Spleen (tissue), 11 donors: ENCODE results near the gene CACNA1C. TPM values are rescaled to one million over a fixed set of nuclear protein-coding genes. Genes with fewer than 3 reads are reported as not detected.
A peak's percentile ranks its signal among the peaks of the same experiment; 100 is the strongest.
"Not testable (repeated sequence)": the region's sequence is repeated elsewhere in the genome, so short reads cannot be mapped to it uniquely, and the experiment has no call there.

Source experiments
- DNase-seq: peaks from one replicate; pipeline ENCODE4 v3.0.0-alpha.2; 2020
- H3K27ac ChIP-seq, 8 donors: fragments of 200-600 bp; sonication (generic) in 7 of 8; 1 replicate in 4 of 8; 2 replicates in 4 of 8; pipeline versions ENCODE4 v1.5.0 to v1.8.0; 2016 to 2021; ENCODE audit warnings: inconsistent platforms in 4 of 8, mild to moderate bottlenecking in 4 of 8, moderate library complexity in 1 of 8
- H3K27me3 ChIP-seq, 7 donors: fragments of 200-600 bp; sonication (generic) in 6 of 7; replicated peaks in 1 of 7; 1 replicate in 4 of 7; 2 replicates in 3 of 7; pipeline versions ENCODE4 v1.5.0 to v1.8.0; 2016 to 2021; ENCODE audit warnings: inconsistent platforms in 3 of 7, mild to moderate bottlenecking in 1 of 7
- H3K36me3 ChIP-seq, 6 donors: fragments of 200-600 bp; sonication (generic) in 5 of 6; 1 replicate in 4 of 6; 2 replicates in 2 of 6; pipeline versions ENCODE4 v1.5.0 to v1.8.0; 2016 to 2021; ENCODE audit warnings: inconsistent platforms in 2 of 6
- H3K4me1 ChIP-seq, 6 donors: fragments of 200-600 bp; sonication (generic) in 5 of 6; 1 replicate in 3 of 6; 2 replicates in 3 of 6; pipeline versions ENCODE4 v1.5.0 to v1.8.0; 2016 to 2021; ENCODE audit warnings: inconsistent platforms in 3 of 6
- H3K4me3 ChIP-seq, 8 donors: fragments of 200-600 bp; sonication (generic) in 7 of 8; 1 replicate in 4 of 8; 2 replicates in 4 of 8; pipeline versions ENCODE4 v1.5.0 to v1.8.0; 2016 to 2021; ENCODE audit warnings: inconsistent platforms in 4 of 8, mild to moderate bottlenecking in 4 of 8, moderate library complexity in 2 of 8
- H3K9me3 ChIP-seq, 8 donors: fragments of 200-600 bp; sonication (generic) in 7 of 8; 1 replicate in 4 of 8; 2 replicates in 4 of 8; pipeline versions ENCODE4 v1.5.0 to v1.8.0; 2016 to 2021; ENCODE audit warnings: inconsistent platforms in 4 of 8
- POLR2A ChIP-seq, 3 donors: fragments of 450-650 bp; IDR thresholded peaks; one replicate each; pipeline ENCODE4 v1.5.1; 2017; ENCODE audit warnings: antibody characterized with exemption in 3 of 3, mild to moderate bottlenecking in 1 of 3
- POLR2AphosphoS5 ChIP-seq, 3 donors: sonication (generic); formaldehyde crosslinking; IDR thresholded peaks; one replicate each; pipeline ENCODE4 v1.5.1; 2017; ENCODE audit warnings: antibody characterized with exemption in 3 of 3
- WGBS, 5 donors: extraction: QIAGEN DNeasy Blood & Tissue Kit in 3 of 5; methylation state at CpG; one replicate each; pipeline versions ENCODE4 v1.1.5 to v1.1.7; 2013 to 2018; 5-methylcytosine and 5-hydroxymethylcytosine counted together
- intact Hi-C: fragments of 100-400 bp; cut with DNase I; formaldehyde crosslinking; loops from one replicate; pipeline ENCODE4 v1.15.0; 2023; ENCODE audit warnings: low total_unique reads
- polyA plus RNA-seq, 3 donors: library from polyadenylated mRNA; stranded (reverse); fragments of 200-250 nt; gene quantifications; one replicate each; pipeline ENCODE4 v1.2.1, GENCODE V29; 2013
- total RNA-seq, 7 donors: library from RNA; depleted of rRNA in 3 of 7; stranded (reverse); fragments of >200 nt in 3 of 7; fragmentation: NEBNext Ultra II Directional in 4 of 7; extraction: Animal tissue kit (Norgen Biotek cat#: 25700) in 4 of 7; gene quantifications; one replicate each; pipeline versions ENCODE4 v1.1.0 to v1.2.1, GENCODE V29; 2016 to 2021
- TF ChIP-seq, protein P1 (sequence below), 11 experiments: fragments of 200-600 bp in 7 of 11; fragments of 450-650 bp in 4 of 11; sonication (generic) in 4 of 11; IDR thresholded peaks in 8 of 11; conservative IDR thresholded peaks in 3 of 11; 1 replicate in 7 of 11; 2 replicates in 4 of 11; pipeline versions ENCODE4 v1.4.0 to v1.8.0; 2016 to 2021; ENCODE audit warnings: antibody characterized with exemption in 11 of 11, inconsistent platforms in 4 of 11, mild to moderate bottlenecking in 1 of 11
- donor health status: healthy with polysubstance abuse.
- donor health status: DM: no; HTN: no; CAD: no; lungs with moderate emphysema.
- donor health status: DM: no; HTN: no; CAD: no.
- donor health status: Bipolar disorder and iron deficiency.
- donor health status: healthy.
- donor health status: DM: no; HTN: no; CAD: no.
- donor health status: DM: yes; HTN: yes; CAD: no.

The CACNA1C gene
- total and polyA plus RNA-seq, 10 donors, result 0.67 to 27.6 (median 18.4) TPM

DNA sequence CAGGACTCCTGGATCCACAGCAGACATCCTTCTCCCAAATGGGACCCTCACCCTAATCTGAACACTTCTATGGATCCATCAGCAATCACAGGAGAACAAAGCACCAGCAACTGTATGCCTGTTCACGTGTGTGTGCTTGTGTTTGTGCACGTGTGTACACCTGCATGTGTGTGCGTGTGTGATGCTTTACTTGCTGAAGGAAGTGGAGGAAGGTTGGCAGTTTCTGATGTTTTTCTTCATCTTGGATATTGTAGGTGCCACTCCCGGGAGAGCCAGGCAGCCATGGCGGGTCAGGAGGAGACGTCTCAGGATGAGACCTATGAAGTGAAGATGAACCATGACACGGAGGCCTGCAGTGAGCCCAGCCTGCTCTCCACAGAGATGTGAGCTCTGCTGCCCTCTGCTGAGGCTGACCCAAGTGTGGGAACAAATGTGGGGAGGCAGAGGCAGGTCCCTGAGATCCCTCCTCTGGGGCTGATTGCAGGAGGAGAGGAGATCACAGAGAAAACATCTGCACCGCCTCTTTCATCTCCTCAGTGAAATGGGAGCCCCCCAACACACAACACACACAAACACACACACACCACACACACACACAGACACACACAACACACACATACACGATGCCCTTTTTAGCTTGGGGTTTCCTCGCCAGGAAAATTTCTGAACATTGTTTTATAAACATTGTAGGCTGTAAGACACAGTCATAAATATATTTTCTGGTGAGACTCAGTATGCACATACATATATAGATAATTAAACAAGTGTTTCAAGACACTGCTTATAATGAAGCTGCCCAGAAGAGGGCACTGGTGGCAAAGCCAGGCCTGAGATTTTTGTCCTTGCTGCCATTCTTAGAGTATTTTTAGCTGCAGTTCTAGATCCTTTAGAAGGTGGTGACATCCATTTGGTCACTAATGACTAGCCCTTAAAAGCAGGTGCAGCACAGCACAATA is 629.8 kb downstream of the CACNA1C start:
- no peak for DNase-seq
- peaks cover 0 to 46% (median 3%) of the 10 kb centered on the region in 6 donors for H3K36me3 ChIP-seq
- H3K4me1 ChIP-seq, result peaks cover 0 to 14% (median 0%) of the 10 kb centered on the region in 6 donors
- H3K27ac ChIP-seq, result no peak overlapping the region
- H3K4me3 ChIP-seq, result no peak overlapping the region
- WGBS, 5 donors, result 57 to 69% (median 58%) methylated on average over 6 to 10 of the region's 10 CpGs
- no peaks in the 10 kb centered on the region for H3K9me3 ChIP-seq
- intact Hi-C loops, result no loop called here
- no peaks in the 10 kb centered on the region for H3K27me3 ChIP-seq
- TF ChIP-seq, protein P1, sequence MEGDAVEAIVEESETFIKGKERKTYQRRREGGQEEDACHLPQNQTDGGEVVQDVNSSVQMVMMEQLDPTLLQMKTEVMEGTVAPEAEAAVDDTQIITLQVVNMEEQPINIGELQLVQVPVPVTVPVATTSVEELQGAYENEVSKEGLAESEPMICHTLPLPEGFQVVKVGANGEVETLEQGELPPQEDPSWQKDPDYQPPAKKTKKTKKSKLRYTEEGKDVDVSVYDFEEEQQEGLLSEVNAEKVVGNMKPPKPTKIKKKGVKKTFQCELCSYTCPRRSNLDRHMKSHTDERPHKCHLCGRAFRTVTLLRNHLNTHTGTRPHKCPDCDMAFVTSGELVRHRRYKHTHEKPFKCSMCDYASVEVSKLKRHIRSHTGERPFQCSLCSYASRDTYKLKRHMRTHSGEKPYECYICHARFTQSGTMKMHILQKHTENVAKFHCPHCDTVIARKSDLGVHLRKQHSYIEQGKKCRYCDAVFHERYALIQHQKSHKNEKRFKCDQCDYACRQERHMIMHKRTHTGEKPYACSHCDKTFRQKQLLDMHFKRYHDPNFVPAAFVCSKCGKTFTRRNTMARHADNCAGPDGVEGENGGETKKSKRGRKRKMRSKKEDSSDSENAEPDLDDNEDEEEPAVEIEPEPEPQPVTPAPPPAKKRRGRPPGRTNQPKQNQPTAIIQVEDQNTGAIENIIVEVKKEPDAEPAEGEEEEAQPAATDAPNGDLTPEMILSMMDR (IDR thresholded peaks at IDR 0.05 in 8 of 11, conservative IDR thresholded peaks at IDR 0.05 in 3 of 11), result peak in 7 of 11 experiments; percentile 17 to 45 (median 32)
- no peak for TF ChIP-seq POLR2AphosphoS5 (IDR thresholded peaks at IDR 0.05)

DNA sequence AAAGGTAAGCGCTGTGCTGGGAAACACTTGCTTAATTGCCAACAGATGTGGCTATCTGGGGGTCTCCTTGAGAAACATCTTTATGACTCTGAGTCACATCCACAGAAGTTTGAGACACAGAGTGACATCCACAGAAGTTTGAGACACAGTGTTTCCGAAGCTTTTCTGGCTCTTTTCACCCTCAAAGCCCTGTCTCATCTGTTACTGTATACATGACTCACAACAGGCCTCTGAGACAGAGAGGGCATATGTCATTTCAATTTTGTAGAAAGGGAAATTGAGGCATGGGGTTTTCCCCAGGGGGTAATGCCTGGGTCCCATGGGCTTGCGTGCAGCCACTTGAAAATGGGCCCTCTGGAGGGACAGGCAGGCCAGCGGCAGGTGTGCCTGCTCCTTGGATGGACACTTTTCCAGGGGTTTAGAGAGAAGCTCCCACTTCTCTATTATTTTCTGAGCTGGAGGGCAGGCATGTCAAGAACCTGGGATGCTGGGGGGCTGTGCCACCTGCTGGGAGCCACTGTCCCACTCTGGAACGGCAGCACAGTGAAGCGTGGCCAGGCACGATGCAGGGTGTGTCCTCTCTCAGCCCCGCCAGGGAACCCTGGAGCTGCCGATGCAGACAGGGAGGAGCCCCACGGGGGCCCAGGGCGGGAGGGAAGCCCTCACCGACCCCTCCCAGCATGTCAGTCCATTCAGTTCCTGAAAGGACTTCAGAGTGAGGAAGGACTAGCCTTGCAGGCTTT is 630.7 kb downstream of the CACNA1C start:
- DNase-seq, result no peak
- Histone ChIP-seq H3K4me1 (peaks cover 0 to 14% (median 0%) of the 10 kb centered on the region in 6 donors), H3K27me3 (no peaks in the 10 kb centered on the region), H3K9me3 (no peaks in the 10 kb centered on the region), H3K36me3 (peaks cover 0 to 46% (median 3%) of the 10 kb centered on the region in 6 donors), H3K27ac (no peak overlapping the region), H3K4me3 (no peak overlapping the region)
- intact Hi-C loops, result no loop called here
- 44 to 69% (median 53%) methylated on average over 6 to 12 of the region's 12 CpGs for WGBS, 5 donors
- no peak for TF ChIP-seq POLR2A (IDR thresholded peaks at IDR 0.05)
- TF ChIP-seq POLR2AphosphoS5 (IDR thresholded peaks at IDR 0.05), result no peak
- TF ChIP-seq, protein P1 (IDR thresholded peaks at IDR 0.05 in 8 of 11, conservative IDR thresholded peaks at IDR 0.05 in 3 of 11), result no peak

DNA sequence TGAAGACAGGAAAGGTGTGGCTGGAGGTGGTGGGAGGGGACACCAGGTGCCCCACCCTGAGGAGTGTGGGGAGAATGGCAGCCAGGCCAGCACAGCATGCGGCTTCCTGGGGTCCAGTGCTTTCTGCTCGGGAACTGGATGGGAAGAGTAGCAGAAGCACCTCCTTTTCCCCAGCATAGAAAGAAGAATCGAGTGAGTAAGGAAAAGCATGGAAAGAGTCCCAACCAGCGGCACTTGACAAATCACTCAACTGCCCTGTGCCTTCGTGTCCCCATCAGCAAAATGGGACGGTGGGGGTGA is 631.2 kb downstream of the CACNA1C start:
- H3K27me3 ChIP-seq, H3K27ac ChIP-seq, H3K4me3 ChIP-seq, H3K9me3 ChIP-seq, intact Hi-C loops: not testable (repeated sequence)
- peak; percentile 34 for DNase-seq
- WGBS, 5 donors, result 57 to 72% (median 66%) methylated on average over 6 of the region's 6 CpGs
- peaks cover 0 to 50% (median 3%) of the 10 kb centered on the region in 6 donors for H3K36me3 ChIP-seq
- H3K4me1 ChIP-seq, result peaks cover 0 to 14% (median 0%) of the 10 kb centered on the region in 6 donors

DNA sequence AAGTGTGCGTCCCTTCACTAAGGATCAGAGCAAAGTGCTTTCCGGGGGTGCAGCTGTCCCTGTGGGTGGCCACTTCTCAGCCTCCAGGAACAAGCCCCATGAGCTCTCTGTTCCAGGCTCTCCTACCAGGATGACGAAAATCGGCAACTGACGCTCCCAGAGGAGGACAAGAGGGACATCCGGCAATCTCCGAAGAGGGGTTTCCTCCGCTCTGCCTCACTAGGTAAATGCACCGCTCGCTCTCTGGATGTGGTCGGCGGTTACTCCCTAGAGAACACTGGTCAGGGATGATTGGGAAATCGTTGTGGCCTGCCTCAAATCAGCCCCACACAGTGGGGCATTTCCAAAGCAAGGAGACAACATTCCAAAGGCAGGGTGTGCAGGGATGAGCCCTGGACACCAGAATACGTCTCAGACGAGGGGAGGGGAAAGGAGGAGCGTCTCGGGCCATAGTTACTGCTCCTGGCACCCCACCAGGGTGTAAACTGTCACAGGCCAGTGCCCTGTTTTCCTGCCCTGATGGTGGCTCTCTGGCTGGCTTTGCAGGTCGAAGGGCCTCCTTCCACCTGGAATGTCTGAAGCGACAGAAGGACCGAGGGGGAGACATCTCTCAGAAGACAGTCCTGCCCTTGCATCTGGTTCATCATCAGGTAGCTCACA is 633.0 kb downstream of the CACNA1C start:
- H3K4me3 ChIP-seq, H3K27ac ChIP-seq, H3K27me3 ChIP-seq, H3K9me3 ChIP-seq: not testable (repeated sequence)
- Histone ChIP-seq H3K4me1 (peaks cover 0 to 18% (median 10%) of the 10 kb centered on the region in 6 donors), H3K36me3 (peaks cover 0 to 37% (median 0%) of the 10 kb centered on the region in 6 donors)
- WGBS, 5 donors, result 77 to 89% (median 81%) methylated on average over 18 to 20 of the region's 20 CpGs
- intact Hi-C loops, result loop anchor here (5.0 kb wide), 1 partner anchor 102 kb away; no protein-coding TSS in a partner anchor
- DNase-seq, result peak; percentile 48
